ENCODE data around the gene FAM229A. TPM values are rescaled to one million over a fixed set of nuclear protein-coding genes. Genes with fewer than 3 reads are reported as not detected.

The FAM229A gene
- total RNA-seq: 1.8 and 2.0 TPM in 2 replicates

GRCh38 chr1:32362474-32363313, at the start of gene FAM229A, which contains the start of gene TSSK3:
FAM229A (minus strand) TSS chr1:32362485; CDS start chr1:32362091, 394 bp downstream.
TSSK3 (plus strand) TSS chr1:32362539; CDS start chr1:32362702, 163 bp downstream.

GRCh38 chr1:32394141-32394889, 32.0 kb upstream of the FAM229A start, which contains the start of gene BSDC1:
BSDC1 (minus strand) TSS chr1:32394441; CDS start chr1:32394414, 27 bp downstream.

GRCh38 chr1:32335790-32336590, 26.3 kb downstream of the FAM229A start, which contains the start of gene MARCKSL1:
MARCKSL1 (minus strand) TSS chr1:32336233; CDS start chr1:32336033, 200 bp downstream.

Other genes starting within 250 kb of the FAM229A start
- 93.1 and 95.1 TPM in 2 replicates for gene TXLNA, start 182.8 kb downstream of the FAM229A start, total RNA-seq
- 11.8 and 12.4 TPM in 2 replicates for gene CCDC28B, start 161.9 kb downstream of the FAM229A start, total RNA-seq
- 1.3 and 1.8 TPM in 2 replicates for gene IQCC, start 156.8 kb downstream of the FAM229A start, total RNA-seq
- not detected in 2 replicates for gene DCDC2B, start 153.4 kb downstream of the FAM229A start, total RNA-seq
- 18.0 and 18.6 TPM in 2 replicates for gene TMEM234, start 140.1 kb downstream of the FAM229A start, total RNA-seq
- 309 and 330 TPM in 2 replicates for gene EIF3I, start 140.1 kb downstream of the FAM229A start, total RNA-seq
- gene FAM167B, start 115.3 kb downstream of the FAM229A start, total RNA-seq: 1.3 and 2.9 TPM in 2 replicates
- gene LCK, start 111.2 kb downstream of the FAM229A start, total RNA-seq: not detected in 2 replicates
- 101 TPM in 2 replicates for gene HDAC1, start 70.4 kb downstream of the FAM229A start, total RNA-seq
- 173 and 204 TPM in 2 replicates for gene MARCKSL1, start 26.3 kb downstream of the FAM229A start, total RNA-seq
- 0.19 and 0.98 TPM in 2 replicates for gene TSSK3, start 54 bp upstream of the FAM229A start, total RNA-seq
- 60.4 and 65.8 TPM in 2 replicates for gene BSDC1, start 32.0 kb upstream of the FAM229A start, total RNA-seq
- gene ZBTB8B, start 102.6 kb upstream of the FAM229A start, total RNA-seq: under 0.01 TPM in 2 replicates
- gene ZBTB8A, start 176.9 kb upstream of the FAM229A start, total RNA-seq: 8.6 and 9.1 TPM in 2 replicates